NAMALWA (cell line): ENCODE measurements around the gene METTL5.
A peak's percentile ranks its signal among the peaks of the same experiment; 100 is the strongest.
"Not testable (repeated sequence)": the region's sequence is repeated elsewhere in the genome, so short reads cannot be mapped to it uniquely, and the experiment has no call there.

Experiments used
- DNase-seq: peaks from one replicate; pipeline ENCODE4 v3.0.0-alpha.2; 2015; ENCODE audit warnings: low spot score

Gene METTL5

GRCh38 chr2:169828141-169828811 is 3.6 kb upstream of the METTL5 start:
- peak; percentile 77 for DNase-seq

DNA sequence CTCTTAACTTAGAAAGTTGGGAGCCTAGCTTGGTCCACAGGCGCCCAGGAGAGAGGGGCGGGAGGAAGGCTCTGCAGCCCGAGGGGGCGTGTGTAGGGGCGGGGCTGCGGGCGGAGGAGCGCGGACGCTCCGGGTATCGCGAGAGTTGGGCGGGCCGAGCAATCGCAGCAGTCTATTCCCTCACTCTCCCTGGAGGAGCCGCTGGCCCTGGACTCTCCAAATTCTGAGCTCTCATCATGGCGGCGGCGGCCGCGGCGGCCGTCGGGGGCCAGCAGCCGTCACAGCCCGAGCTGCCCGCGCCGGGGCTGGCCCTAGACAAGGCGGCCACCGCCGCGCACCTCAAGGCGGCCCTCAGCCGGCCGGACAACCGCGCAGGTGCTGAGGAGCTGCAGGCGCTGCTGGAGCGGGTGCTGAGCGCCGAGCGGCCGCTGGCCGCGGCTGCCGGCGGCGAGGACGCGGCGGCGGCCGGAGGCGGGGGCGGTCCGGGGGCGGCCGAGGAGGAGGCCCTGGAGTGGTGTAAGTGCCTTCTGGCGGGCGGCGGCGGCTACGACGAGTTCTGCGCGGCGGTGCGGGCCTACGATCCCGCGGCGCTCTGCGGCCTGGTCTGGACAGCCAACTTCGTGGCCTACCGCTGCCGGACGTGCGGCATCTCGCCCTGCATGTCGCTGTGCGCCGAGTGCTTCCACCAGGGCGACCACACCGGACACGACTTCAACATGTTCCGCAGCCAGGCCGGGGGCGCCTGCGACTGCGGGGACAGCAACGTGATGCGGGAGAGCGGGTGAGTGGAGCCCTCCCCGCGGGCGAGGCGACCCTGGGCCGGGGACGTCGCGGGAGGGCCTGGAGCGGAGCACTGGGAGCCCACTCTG is 2.8 kb upstream of the METTL5 start, which contains the start of gene UBR3:
Gene UBR3, plus strand, starts transcription at position 183 of the 869 bp plus-strand sequence. Its CDS starts 54 bp downstream, at position 237.
- peak; percentile 91 for DNase-seq

- DNase-seq = peak; percentile 45
These were observed 721 bp downstream of the METTL5 start for GRCh38 chr2:169823996-169824372.

GRCh38 chr2:169822785-169823392 is 1.8 kb downstream of the METTL5 start:
- DNase-seq = no peak

GRCh38 chr2:169822036-169822435 is 2.7 kb downstream of the METTL5 start:
- no peak for DNase-seq

DNA sequence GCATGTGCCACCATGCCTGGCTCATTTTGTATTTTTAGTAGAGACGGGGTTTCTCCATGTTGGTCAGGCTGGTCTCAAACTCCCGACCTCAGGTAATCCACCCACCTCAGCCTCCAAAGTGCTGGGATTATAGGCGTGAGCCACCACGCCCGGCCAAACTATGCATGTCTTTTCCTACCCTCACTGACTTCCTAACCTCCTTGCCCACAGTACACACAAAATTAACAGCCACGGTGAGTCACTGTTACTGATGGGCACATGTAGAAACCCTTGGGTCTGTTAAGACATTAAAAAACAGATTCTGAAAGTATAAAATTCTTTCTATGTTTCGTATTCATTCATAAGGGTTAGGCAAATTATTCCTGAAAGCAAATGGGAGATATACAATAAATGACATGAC is 4.6 kb downstream of the METTL5 start:
- DNase-seq = not testable (repeated sequence)

GRCh38 chr2:169819106-169819505 is 5.6 kb downstream of the METTL5 start:
- DNase-seq = no peak

GRCh38 chr2:169818241-169818640 is 6.5 kb downstream of the METTL5 start:
- no peak for DNase-seq

DNA sequence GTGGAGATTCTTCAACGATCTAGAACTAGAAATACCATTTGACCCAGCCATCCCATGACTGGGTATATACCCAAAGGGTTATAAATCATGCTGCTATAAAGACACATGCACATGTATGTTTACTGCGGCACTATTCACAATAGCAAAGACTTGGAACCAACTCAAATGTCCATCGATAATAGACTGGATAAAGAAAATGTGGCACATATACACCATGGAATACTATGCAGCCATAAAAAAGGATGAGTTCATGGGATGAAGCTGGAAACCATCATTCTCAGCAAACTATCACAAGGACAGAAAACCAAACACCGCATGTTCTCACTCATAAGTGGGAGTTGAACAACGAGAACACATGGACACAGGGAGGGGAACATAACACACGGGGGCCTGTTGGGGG is 7.3 kb downstream of the METTL5 start:
- not testable (repeated sequence) for DNase-seq

- not testable (repeated sequence) for DNase-seq
These were observed 7.7 kb downstream of the METTL5 start for GRCh38 chr2:169816961-169817360.

- no peak for DNase-seq
These were observed 8.9 kb downstream of the METTL5 start for GRCh38 chr2:169815849-169816248.

DNA sequence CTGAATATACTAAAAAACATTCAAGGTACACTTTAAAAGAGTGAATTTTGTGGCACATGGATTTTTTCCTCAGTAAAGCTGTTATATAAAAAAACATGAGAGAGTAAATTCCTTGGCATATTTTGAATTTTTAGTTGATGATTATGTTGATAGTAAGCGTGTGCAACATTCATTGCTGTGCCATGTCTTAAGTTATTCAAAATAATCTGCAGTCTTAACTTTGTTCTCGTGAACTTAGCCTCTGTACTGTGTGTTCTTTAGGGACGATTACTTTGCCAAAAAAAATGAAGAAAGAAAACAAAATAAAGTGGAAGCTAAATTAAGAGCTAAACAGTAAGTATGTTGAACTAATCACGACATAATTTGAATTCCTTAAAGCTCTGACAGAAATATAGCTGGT is 16.5 kb downstream of the METTL5 start:
- DNase-seq = no peak

DNA sequence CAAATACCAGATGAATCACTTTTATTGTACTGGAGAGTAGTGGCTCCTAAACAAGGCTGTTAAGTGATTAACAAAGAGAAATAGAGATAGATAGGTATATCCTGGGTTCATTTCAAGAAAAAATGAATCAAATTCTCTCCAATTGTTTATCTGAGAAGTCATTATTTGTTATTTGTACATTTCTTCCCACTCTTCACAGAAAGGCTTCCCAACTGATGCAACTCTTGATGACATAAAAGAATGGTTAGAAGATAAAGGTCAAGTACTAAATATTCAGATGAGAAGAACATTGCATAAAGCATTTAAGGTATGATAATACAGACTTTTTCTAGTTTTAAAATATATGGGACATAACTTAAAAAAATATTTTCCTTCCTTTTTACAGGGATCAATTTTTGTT is 18.1 kb downstream of the METTL5 start:
- no peak for DNase-seq

DNA sequence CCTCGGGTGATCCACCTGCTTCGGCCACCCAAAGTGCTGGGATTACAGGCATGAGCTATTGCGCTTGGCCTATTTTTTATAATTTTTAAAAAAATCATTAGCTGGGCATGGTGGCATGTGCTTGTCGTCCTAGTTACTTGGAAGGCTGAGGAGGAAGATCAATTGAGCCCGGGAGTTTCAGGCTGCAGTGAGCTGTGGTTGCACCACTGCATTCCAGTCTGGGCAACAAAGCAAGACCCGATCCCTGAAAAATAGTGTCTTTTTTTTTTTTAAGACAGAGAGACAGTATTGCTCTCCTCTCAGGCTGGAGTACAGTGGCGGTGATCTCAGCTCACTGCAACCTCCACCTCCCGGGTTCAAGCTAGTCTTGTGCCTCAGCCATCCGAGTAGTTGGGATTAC is 21.2 kb downstream of the METTL5 start:
- DNase-seq = no peak

DNA sequence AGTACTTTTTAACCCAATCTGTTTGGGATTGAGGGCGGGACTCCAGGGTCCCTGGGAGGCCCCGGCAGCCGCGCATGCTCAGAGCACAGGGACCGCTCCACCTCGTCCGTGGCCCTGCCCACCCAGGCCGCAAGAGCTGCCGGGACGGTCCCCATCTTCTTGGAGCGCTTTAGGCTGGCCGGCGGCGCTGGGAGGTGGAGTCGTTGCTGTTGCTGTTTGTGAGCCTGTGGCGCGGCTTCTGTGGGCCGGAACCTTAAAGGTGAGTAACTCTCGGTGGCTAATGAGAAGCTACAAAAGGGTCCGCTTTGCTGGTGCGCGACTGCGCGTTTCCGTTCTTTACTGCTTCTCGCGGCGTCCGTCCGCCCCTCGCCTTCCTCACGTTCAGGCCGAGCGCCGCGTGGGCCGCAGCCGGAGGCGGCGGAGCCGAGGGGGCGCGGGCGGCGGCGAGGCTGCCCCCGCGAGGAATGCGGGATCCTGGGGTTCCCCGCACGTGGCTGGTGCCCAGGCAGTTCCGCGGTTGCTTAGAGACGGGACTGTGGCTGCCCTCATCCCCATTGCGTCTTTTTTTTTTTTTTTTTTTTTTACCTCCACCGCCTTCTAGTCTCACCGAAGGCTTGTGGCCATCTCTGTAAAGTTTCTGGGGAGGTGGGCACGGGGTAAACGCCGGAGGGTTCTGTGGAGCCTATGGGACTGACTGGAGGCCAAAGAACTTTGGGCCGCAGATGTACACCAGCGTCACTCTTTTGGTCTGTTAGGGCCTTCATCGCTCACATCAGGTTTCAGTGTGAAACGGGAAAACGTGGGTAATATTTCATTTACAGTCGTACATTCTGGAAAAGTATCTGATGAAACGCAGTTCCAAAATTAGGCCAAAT is 25.8 kb downstream of the METTL5 start, which contains the start of gene SSB:
Gene SSB, plus strand, starts transcription at position 154 of the 875 bp plus-strand sequence. CDS start 2,090 bp downstream, outside the sequence.
- DNase-seq = peak; percentile 94

- DNase-seq = no peak
These were observed 26.3 kb downstream of the METTL5 start for GRCh38 chr2:169798397-169798717.

- DNase-seq = no peak
These were observed 27.1 kb downstream of the METTL5 start for GRCh38 chr2:169797601-169798000.

DNA sequence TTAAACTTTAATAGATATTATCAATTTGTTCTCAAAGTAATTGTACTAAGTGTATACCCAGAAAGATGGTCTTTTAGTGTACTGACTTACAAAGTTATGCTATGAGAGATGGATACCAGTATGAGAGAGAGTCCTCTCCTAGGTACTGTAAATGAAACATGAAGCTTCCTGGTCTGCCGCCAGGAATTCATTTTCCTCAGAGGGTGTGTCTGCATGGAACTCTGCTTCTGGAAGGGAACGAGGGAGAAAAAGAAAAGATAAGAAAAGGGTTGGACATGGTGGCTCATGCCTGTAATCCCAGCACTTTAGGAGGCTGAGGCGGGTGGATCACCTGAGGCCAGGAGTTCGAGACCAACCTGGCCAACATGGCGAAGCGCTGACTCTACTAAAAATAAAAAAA is 28.3 kb downstream of the METTL5 start:
- DNase-seq = no peak

DNA sequence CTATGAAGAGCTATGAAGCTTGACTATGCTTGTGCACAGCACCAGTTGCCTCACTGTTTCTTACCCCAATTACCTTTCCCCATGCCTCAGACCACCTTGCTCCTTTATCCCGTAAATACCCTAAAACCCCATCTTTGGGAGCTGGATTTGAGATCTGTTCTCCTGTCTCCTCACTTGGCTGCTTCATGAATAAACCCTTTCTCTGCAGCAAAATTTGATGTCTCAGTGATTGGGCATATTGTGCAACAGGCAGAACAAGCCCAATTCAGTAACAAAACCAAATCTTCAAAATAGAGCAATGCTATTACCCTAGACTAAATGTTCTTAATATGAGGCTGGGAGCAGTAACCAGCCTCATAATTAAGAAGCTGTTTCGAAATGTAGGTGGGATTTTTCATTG is 29.5 kb downstream of the METTL5 start:
- DNase-seq = no peak

DNA sequence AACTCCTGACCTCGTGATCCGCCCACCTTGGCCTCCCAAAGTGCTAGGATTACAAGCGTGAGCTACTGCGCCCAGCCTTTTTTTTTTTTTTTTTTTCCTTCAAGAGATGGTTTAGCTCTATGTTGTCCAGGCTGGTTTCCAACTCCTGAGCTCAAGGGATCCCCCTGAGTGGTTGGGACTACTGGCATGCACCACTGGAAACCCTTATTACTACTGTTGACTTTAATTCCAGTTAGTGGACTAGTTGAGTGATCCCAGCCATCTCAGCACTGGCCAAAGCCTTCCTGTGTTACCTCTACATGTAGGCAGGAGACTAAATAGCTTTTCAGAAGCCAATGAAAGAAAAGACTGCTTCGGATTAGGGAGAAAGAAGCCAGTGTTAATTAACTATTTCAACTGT is 34.1 kb downstream of the METTL5 start:
- no peak for DNase-seq

DNA sequence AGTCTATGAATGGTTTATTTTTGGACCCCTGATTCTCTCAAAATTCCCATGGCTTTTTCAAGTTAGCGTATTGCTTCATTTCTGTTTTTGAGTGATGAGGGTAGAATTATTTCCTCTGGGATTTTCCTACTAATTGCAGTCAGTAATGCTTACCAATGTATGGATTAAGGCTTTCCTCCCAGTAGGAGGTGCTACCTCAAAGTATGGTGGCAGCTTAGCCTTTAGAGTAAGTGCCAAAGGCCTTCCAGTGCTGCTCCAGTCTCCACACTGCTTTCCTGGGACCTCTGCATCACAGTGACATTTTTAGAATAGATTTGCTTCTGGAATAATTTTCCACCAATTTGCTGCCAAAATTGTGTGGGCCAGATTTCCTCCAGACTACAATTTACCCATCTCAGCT is 42.2 kb downstream of the METTL5 start:
- no peak for DNase-seq
